Measurements from ENCODE around the gene PPFIA1. TPM values are rescaled to one million over a fixed set of nuclear protein-coding genes. Genes with fewer than 3 reads are reported as not detected.

PPFIA1 gene
- total RNA-seq, 1 donor from 2014 or later, result 54.1 TPM

GRCh38 chr11:70424765-70425344, 154.4 kb downstream of the PPFIA1 start:
- TF ChIP-seq CTCF (conservative IDR thresholded peaks at IDR 0.05), result no peak
- H3K4me3 Mint-ChIP-seq, result no peak overlapping the region
- H3K27ac Mint-ChIP-seq (ENCODE audit: unreplicated experiment), result no peak overlapping the region
- H3K27me3 Mint-ChIP-seq (ENCODE audit: low read depth), result no peaks in the 10 kb centered on the region
- DNase-seq (ENCODE audit: low read depth, low spot score), result no peak
- no peaks in the 10 kb centered on the region for H3K9me3 Mint-ChIP-seq
- H3K4me1 Mint-ChIP-seq, result no peaks in the 10 kb centered on the region
- peaks cover 17% of the 10 kb centered on the region for H3K36me3 Mint-ChIP-seq (ENCODE audit: low read depth)

- Mint-ChIP-seq H3K4me1 (no peaks in the 10 kb centered on the region), H3K9me3 (no peaks in the 10 kb centered on the region), H3K4me3 (no peak overlapping the region), H3K36me3 (ENCODE audit: low read depth) (peaks cover 14% of the 10 kb centered on the region), H3K27ac (ENCODE audit: unreplicated experiment) (no peak overlapping the region), H3K27me3 (ENCODE audit: low read depth) (no peaks in the 10 kb centered on the region)
- no peak for TF ChIP-seq CTCF (conservative IDR thresholded peaks at IDR 0.05)
- no peak for DNase-seq (ENCODE audit: low read depth, low spot score)
Observed at GRCh38 chr11:70427436-70427835, 156.9 kb downstream of the PPFIA1 start.

GRCh38 chr11:70428701-70429427, 158.4 kb downstream of the PPFIA1 start:
- no peak overlapping the region for H3K4me3 Mint-ChIP-seq
- no peaks in the 10 kb centered on the region for H3K4me1 Mint-ChIP-seq
- peaks cover 9% of the 10 kb centered on the region for H3K36me3 Mint-ChIP-seq (ENCODE audit: low read depth)
- no peak for DNase-seq (ENCODE audit: low read depth, low spot score)
- no peak for TF ChIP-seq CTCF (conservative IDR thresholded peaks at IDR 0.05)
- no peaks in the 10 kb centered on the region for H3K9me3 Mint-ChIP-seq
- no peaks in the 10 kb centered on the region for H3K27me3 Mint-ChIP-seq (ENCODE audit: low read depth)
- H3K27ac Mint-ChIP-seq (ENCODE audit: unreplicated experiment), result no peak overlapping the region

- Mint-ChIP-seq H3K4me3 (no peak overlapping the region), H3K27ac (ENCODE audit: unreplicated experiment) (no peak overlapping the region), H3K27me3 (ENCODE audit: low read depth) (no peaks in the 10 kb centered on the region), H3K36me3 (ENCODE audit: low read depth) (peaks cover 9% of the 10 kb centered on the region), H3K9me3 (no peaks in the 10 kb centered on the region), H3K4me1 (no peaks in the 10 kb centered on the region)
- no peak for DNase-seq (ENCODE audit: low read depth, low spot score)
- TF ChIP-seq CTCF (conservative IDR thresholded peaks at IDR 0.05), result no peak
Observed at GRCh38 chr11:70429428-70429705, 158.9 kb downstream of the PPFIA1 start.

GRCh38 chr11:70429724-70430521, 159.4 kb downstream of the PPFIA1 start:
- no peaks in the 10 kb centered on the region for H3K4me1 Mint-ChIP-seq
- TF ChIP-seq CTCF (conservative IDR thresholded peaks at IDR 0.05), result no peak
- peak overlapping the region; percentile 19 for H3K27ac Mint-ChIP-seq (ENCODE audit: unreplicated experiment)
- no peak overlapping the region for H3K4me3 Mint-ChIP-seq
- no peak for DNase-seq (ENCODE audit: low read depth, low spot score)
- H3K9me3 Mint-ChIP-seq, result no peaks in the 10 kb centered on the region
- no peaks in the 10 kb centered on the region for H3K27me3 Mint-ChIP-seq (ENCODE audit: low read depth)
- H3K36me3 Mint-ChIP-seq (ENCODE audit: low read depth), result peaks cover 11% of the 10 kb centered on the region
